GM18907 (cell line): Measurements from ENCODE around the gene PIP5K1B.
"Not testable (repeated sequence)": the region's sequence is repeated elsewhere in the genome, so short reads cannot be mapped to it uniquely, and the experiment has no call there.

Experiments used
- ATAC-seq: cut with Tn5 transposase; IDR thresholded peaks from one replicate; pipeline ENCODE4 v1.9.1; 2021; ENCODE audit warnings: mild to moderate bottlenecking, moderate library complexity; ENCODE audit not compliant: unreplicated experiment

Gene PIP5K1B

GRCh38 chr9:69049094-69049493 lies 344.1 kb downstream of the PIP5K1B start:
- ATAC-seq = no peak

DNA sequence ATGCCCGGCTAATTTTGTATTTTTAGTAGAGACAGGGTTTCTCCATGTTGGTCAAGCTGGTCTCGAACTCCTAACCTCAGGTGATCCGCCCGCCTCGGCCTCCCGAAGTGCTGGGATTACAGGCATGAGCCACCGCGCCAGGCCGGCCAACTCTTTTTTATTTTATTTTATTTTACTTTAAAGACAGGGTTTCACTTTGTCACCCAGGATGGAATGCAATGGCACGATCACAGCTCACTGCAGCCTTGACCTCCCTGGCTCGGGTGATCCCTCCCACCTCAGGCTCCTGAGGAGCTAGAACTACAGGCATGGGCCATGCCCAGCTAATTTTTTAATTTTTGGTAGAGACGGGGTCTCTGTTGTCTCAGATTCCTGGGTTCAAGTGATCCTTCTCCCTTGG lies 345.9 kb downstream of the PIP5K1B start:
- ATAC-seq = not testable (repeated sequence)

DNA sequence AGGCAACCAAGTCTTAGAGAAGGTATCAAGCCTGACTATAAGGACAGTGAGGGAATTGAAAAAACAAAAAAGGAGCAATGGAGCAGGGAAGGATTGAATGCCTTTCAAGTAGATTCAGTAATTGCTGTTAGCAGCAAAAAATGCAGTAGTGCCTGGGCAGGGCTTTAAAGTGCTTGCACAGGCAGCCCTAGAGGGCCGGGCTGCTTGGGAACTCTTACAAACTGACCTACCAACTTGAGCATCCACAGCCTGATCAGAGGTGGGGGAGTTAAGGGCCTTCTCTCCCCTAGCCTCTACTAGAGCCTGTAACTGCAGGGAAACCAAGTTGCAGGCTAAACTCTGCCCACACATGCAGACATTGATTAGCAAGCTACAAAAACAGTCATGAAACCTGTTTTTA lies 349.9 kb downstream of the PIP5K1B start:
- no peak for ATAC-seq

- ATAC-seq = no peak
Measured at GRCh38 chr9:69056191-69056815, 351.3 kb downstream of the PIP5K1B start.

- no peak for ATAC-seq
Measured at GRCh38 chr9:69058101-69058500, 353.1 kb downstream of the PIP5K1B start.
